Measurements from ENCODE around the gene LAMC1.

- TF ChIP-seq POLR2A (IDR thresholded peaks at IDR 0.05) (no peak), CTCF (IDR thresholded peaks at IDR 0.05) (no peak)
Observed at GRCh38 chr1:183124259-183124658, 101.0 kb downstream of the LAMC1 start.
